Measurements from ENCODE around the gene CTNNA3. TPM values are rescaled to one million over a fixed set of nuclear protein-coding genes. Genes with fewer than 3 reads are reported as not detected.

The CTNNA3 gene
- polyA plus RNA-seq, 1 donor from 2014 or later = 0.14 TPM

DNA sequence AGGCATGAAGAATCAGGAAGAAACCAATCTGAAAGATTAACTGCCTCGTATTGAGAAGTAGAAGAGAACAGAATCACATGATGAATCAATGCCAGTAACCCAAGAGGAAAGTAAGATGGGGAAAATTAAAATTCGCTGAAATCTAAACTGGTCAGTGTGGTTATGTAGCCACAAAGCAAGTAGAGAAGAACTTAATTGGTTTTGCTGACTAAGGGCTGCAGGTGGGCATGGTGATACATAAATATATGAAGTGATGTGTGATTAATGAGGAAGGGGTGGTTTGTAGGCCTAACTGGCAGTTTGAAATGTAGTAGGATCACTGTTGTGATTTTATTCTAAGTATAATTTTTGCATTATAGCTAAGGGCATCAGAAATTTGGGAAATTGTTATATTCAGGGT is 853.6 kb downstream of the CTNNA3 start:
- no peak overlapping the region for H3K9ac ChIP-seq (ENCODE audit: low read length)

DNA sequence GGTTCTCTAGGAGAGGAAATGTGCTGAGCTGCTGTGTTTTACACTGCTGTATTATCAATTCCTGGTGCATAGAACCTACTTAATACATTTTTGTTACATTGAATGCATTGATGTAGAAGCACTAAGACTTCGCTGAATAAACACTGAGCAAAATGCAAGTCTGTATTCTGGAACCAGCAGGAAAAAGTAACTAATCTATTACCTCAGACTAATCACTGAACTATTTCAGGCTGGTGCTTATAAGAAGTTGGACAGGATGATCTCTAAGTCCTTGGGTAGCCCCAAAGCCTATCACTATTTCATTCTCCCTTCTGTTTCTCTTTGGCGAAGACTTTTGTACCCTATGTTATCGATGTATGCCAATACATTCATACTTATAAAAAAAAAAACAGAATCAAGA is 857.3 kb downstream of the CTNNA3 start:
- Histone ChIP-seq H3K4me3 (ENCODE audit: low read length) (no peak overlapping the region), H3F3A (ENCODE audit: insufficient read depth, low read length, poor library complexity, severe bottlenecking) (no peaks in the 10 kb centered on the region)
- TF ChIP-seq, protein P1, sequence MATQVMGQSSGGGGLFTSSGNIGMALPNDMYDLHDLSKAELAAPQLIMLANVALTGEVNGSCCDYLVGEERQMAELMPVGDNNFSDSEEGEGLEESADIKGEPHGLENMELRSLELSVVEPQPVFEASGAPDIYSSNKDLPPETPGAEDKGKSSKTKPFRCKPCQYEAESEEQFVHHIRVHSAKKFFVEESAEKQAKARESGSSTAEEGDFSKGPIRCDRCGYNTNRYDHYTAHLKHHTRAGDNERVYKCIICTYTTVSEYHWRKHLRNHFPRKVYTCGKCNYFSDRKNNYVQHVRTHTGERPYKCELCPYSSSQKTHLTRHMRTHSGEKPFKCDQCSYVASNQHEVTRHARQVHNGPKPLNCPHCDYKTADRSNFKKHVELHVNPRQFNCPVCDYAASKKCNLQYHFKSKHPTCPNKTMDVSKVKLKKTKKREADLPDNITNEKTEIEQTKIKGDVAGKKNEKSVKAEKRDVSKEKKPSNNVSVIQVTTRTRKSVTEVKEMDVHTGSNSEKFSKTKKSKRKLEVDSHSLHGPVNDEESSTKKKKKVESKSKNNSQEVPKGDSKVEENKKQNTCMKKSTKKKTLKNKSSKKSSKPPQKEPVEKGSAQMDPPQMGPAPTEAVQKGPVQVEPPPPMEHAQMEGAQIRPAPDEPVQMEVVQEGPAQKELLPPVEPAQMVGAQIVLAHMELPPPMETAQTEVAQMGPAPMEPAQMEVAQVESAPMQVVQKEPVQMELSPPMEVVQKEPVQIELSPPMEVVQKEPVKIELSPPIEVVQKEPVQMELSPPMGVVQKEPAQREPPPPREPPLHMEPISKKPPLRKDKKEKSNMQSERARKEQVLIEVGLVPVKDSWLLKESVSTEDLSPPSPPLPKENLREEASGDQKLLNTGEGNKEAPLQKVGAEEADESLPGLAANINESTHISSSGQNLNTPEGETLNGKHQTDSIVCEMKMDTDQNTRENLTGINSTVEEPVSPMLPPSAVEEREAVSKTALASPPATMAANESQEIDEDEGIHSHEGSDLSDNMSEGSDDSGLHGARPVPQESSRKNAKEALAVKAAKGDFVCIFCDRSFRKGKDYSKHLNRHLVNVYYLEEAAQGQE (IDR thresholded peaks at IDR 0.05; ENCODE audit: borderline replicate concordance) = no peak
- TF ChIP-seq, protein P2, sequence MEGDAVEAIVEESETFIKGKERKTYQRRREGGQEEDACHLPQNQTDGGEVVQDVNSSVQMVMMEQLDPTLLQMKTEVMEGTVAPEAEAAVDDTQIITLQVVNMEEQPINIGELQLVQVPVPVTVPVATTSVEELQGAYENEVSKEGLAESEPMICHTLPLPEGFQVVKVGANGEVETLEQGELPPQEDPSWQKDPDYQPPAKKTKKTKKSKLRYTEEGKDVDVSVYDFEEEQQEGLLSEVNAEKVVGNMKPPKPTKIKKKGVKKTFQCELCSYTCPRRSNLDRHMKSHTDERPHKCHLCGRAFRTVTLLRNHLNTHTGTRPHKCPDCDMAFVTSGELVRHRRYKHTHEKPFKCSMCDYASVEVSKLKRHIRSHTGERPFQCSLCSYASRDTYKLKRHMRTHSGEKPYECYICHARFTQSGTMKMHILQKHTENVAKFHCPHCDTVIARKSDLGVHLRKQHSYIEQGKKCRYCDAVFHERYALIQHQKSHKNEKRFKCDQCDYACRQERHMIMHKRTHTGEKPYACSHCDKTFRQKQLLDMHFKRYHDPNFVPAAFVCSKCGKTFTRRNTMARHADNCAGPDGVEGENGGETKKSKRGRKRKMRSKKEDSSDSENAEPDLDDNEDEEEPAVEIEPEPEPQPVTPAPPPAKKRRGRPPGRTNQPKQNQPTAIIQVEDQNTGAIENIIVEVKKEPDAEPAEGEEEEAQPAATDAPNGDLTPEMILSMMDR (IDR thresholded peaks at IDR 0.05; ENCODE audit: poor library complexity, severe bottlenecking) = no peak

More for the DNA sequence above, 853.6 kb downstream of the CTNNA3 start:
- Histone ChIP-seq H3K27me3 (ENCODE audit: insufficient read depth, low read depth, low read length) (no peaks in the 10 kb centered on the region), H3F3A (ENCODE audit: insufficient read depth, low read length, poor library complexity, severe bottlenecking) (no peaks in the 10 kb centered on the region), H4K20me1 (ENCODE audit: insufficient read depth) (no peaks in the 10 kb centered on the region), H3K4me3 (ENCODE audit: low read length) (no peak overlapping the region), H3K9me2 (ENCODE audit: insufficient read depth, low read length) (no peaks in the 10 kb centered on the region), H2AFZ (ENCODE audit: low read depth, low read length) (no peak overlapping the region), H3K36me3 (ENCODE audit: insufficient read depth, low read length) (no peaks in the 10 kb centered on the region), H3K4me2 (ENCODE audit: low read length) (no peak overlapping the region), H3K27ac (ENCODE audit: low read length) (no peak overlapping the region), H3K9me3 (ENCODE audit: low read length) (no peaks in the 10 kb centered on the region), H3K79me2 (replicated peaks; ENCODE audit: insufficient read depth, low read length) (no peaks in the 10 kb centered on the region)
- TF ChIP-seq EZH2 (IDR thresholded peaks at IDR 0.05; ENCODE audit: borderline replicate concordance, insufficient read depth, low read length, poor library complexity, severe bottlenecking) (no peak), MXI1 (conservative IDR thresholded peaks at IDR 0.05; ENCODE audit: poor library complexity, severe bottlenecking) (no peak)
- TF ChIP-seq, protein P1 (IDR thresholded peaks at IDR 0.05; ENCODE audit: borderline replicate concordance) = no peak

More for the DNA sequence above, 857.3 kb downstream of the CTNNA3 start:
- Histone ChIP-seq H3K4me2 (ENCODE audit: low read length) (no peak overlapping the region), H3K9ac (ENCODE audit: low read length) (no peak overlapping the region), H3K9me2 (ENCODE audit: insufficient read depth, low read length) (no peaks in the 10 kb centered on the region), H3K79me2 (replicated peaks; ENCODE audit: insufficient read depth, low read length) (no peaks in the 10 kb centered on the region), H3K9me3 (ENCODE audit: low read length) (no peaks in the 10 kb centered on the region), H3K27me3 (ENCODE audit: insufficient read depth, low read depth, low read length) (no peaks in the 10 kb centered on the region), H2AFZ (ENCODE audit: low read depth, low read length) (no peak overlapping the region), H3K27ac (ENCODE audit: low read length) (no peak overlapping the region), H3K36me3 (ENCODE audit: insufficient read depth, low read length) (no peaks in the 10 kb centered on the region), H4K20me1 (ENCODE audit: insufficient read depth) (no peaks in the 10 kb centered on the region)
